IMR-90 (cell line): ENCODE measurements around the gene CEACAM8. TPM values are rescaled to one million over a fixed set of nuclear protein-coding genes. Genes with fewer than 3 reads are reported as not detected.

Experiments used
- ATAC-seq: fragments of 200-7000 bp; cut with Tn5 transposase; 2 replicates; pipeline ENCODE4 v1.9.1; 2020; ENCODE audit warnings: low read depth, mild to moderate bottlenecking, moderate library complexity
- BruUV-seq: library from RNA; stranded (reverse); fragments of 400-500 nt; replicated peaks from 2 replicates; lab custom pipeline; 2021; lab: Mats Ljungman, UMichigan
- CTCF ChIA-PET: fragments of 300-600 bp; formaldehyde crosslinking; extraction: SDS; loops from one replicate; lab custom pipeline; 2021; ENCODE audit warnings: antibody characterized with exemption; lab: Yijun Ruan, JAX
- POLR2A ChIA-PET: fragments of 300-600 bp; sonication (Branson Sonifier 250); formaldehyde crosslinking; loops from one replicate; lab custom pipeline; 2022; ENCODE audit warnings: antibody characterized with exemption; ENCODE audit not compliant: unreplicated experiment; lab: Charles Lee
- DNase-seq: peaks from one replicate; pipeline ENCODE4 v3.0.0; 2013
- H2AFZ ChIP-seq: replicated peaks from 2 replicates; pipeline ENCODE3; 2013; ENCODE audit warnings: low read length, mild to moderate bottlenecking; ENCODE audit not compliant: poor library complexity
- H2AK5ac ChIP-seq: 2 replicates; pipeline ENCODE4 v1.6.1; 2013; ENCODE audit warnings: low read depth, low read length, inconsistent platforms
- H2AK9ac ChIP-seq: replicated peaks from 2 replicates; pipeline ENCODE3; 2013; ENCODE audit warnings: mild to moderate bottlenecking, low read depth, low read length, moderate library complexity; ENCODE audit not compliant: poor library complexity
- H2BK120ac ChIP-seq: 2 replicates; pipeline ENCODE4 v1.6.1; 2013; ENCODE audit warnings: low read depth, low read length, inconsistent platforms
- H2BK15ac ChIP-seq: 3 replicates; pipeline ENCODE4 v1.6.1; 2013; ENCODE audit warnings: low read depth, low read length, inconsistent platforms
- H2BK20ac ChIP-seq: 2 replicates; pipeline ENCODE4 v1.6.1; 2013; ENCODE audit warnings: low read depth, mild to moderate bottlenecking, inconsistent platforms, low read length, moderate library complexity
- H2BK5ac ChIP-seq: 2 replicates; pipeline ENCODE4 v1.6.1; 2013; ENCODE audit warnings: mild to moderate bottlenecking, low read depth, low read length, inconsistent platforms; ENCODE audit not compliant: poor library complexity, severe bottlenecking
- H3K14ac ChIP-seq: replicated peaks from 2 replicates; pipeline ENCODE4 v1.6.1; 2013; ENCODE audit warnings: low read depth, low read length, inconsistent platforms
- H3K18ac ChIP-seq: 2 replicates; pipeline ENCODE4 v1.6.1; 2013; ENCODE audit warnings: low read depth, low read length, control low read depth
- H3K23ac ChIP-seq: 2 replicates; pipeline ENCODE4 v1.6.1; 2013; ENCODE audit warnings: low read depth, low read length, inconsistent platforms
- H3K27ac ChIP-seq: 2 replicates; pipeline ENCODE4 v1.5.1; 2013; ENCODE audit warnings: mild to moderate bottlenecking, control low read depth, low read length; ENCODE audit not compliant: insufficient read depth
- H3K27me3 ChIP-seq: 2 replicates; pipeline ENCODE4 v1.6.1; 2013; ENCODE audit warnings: low read length; ENCODE audit not compliant: control insufficient read depth, insufficient read depth
- H3K36me3 ChIP-seq: 2 replicates; pipeline ENCODE4 v1.6.1; 2013; ENCODE audit warnings: low read length, mixed read lengths; ENCODE audit not compliant: control insufficient read depth, insufficient read depth
- H3K4ac ChIP-seq: 2 replicates; pipeline ENCODE4 v1.6.1; 2013; ENCODE audit warnings: low read depth, low read length, inconsistent platforms
- H3K4me1 ChIP-seq: 2 replicates; pipeline ENCODE4 v1.6.1; 2013; ENCODE audit warnings: low read length, mixed read lengths; ENCODE audit not compliant: control insufficient read depth, insufficient read depth
- H3K4me2 ChIP-seq: 2 replicates; pipeline ENCODE4 v1.6.1; 2013; ENCODE audit warnings: low read depth, mild to moderate bottlenecking, control low read depth, low read length, moderate library complexity
- H3K4me3 ChIP-seq: 2 replicates; pipeline ENCODE4 v1.5.1; 2013; ENCODE audit warnings: low read depth, mild to moderate bottlenecking, control low read depth, low read length, moderate library complexity; ENCODE audit not compliant: insufficient read depth
- H3K56ac ChIP-seq: 2 replicates; pipeline ENCODE4 v1.6.1; 2013; ENCODE audit warnings: low read length, inconsistent platforms; ENCODE audit not compliant: insufficient read depth; ENCODE audit errors: extremely low read depth
- H3K79me1 ChIP-seq, 2 experiments: 2 replicates each; pipeline ENCODE4 v1.6.1; 2013; ENCODE audit warnings: low read length in 2 of 2, inconsistent platforms in 1 of 2, low read depth in 1 of 2
- H3K9ac ChIP-seq: 2 replicates; pipeline ENCODE4 v1.6.1; 2013; ENCODE audit warnings: low read depth, low read length, control low read depth
- H3K9me1 ChIP-seq: 2 replicates; pipeline ENCODE4 v1.6.1; 2013; ENCODE audit warnings: low read length, inconsistent platforms; ENCODE audit not compliant: insufficient read depth
- H3K9me3 ChIP-seq: 2 replicates; pipeline ENCODE4 v1.6.1; 2013; ENCODE audit warnings: low read length; ENCODE audit not compliant: control insufficient read depth, insufficient read depth
- H4K20me1 ChIP-seq: 2 replicates; pipeline ENCODE4 v1.6.1; 2013; ENCODE audit warnings: low read length, inconsistent platforms; ENCODE audit not compliant: insufficient read depth
- H4K5ac ChIP-seq: 2 replicates; pipeline ENCODE4 v1.6.1; 2013; ENCODE audit warnings: mild to moderate bottlenecking, low read depth, low read length, control low read depth
- H4K8ac ChIP-seq, 2 experiments: 2 replicates each; pipeline ENCODE4 v1.6.1; 2013; ENCODE audit warnings: low read depth in 2 of 2, low read length in 2 of 2, control low read depth in 1 of 2, inconsistent platforms in 1 of 2
- H4K91ac ChIP-seq: 2 replicates; pipeline ENCODE4 v1.6.1; 2013; ENCODE audit warnings: low read depth, low read length, inconsistent platforms; ENCODE audit not compliant: insufficient read depth
- BHLHE40 ChIP-seq: fragments of 150-350 bp; IDR thresholded peaks from 2 replicates; pipeline ENCODE4 v1.6.1; 2016; ENCODE audit warnings: mild to moderate bottlenecking, low read depth, low read length
- CEBPB ChIP-seq: IDR thresholded peaks from 2 replicates; pipeline ENCODE4 v1.6.1; 2012; ENCODE audit warnings: low read depth, low read length, improper control_type of control experiment
- CHD1 ChIP-seq: IDR thresholded peaks from 2 replicates; pipeline ENCODE4 v1.6.1; 2012; ENCODE audit warnings: low read depth, low read length, improper control_type of control experiment
- CTCF ChIP-seq: conservative IDR thresholded peaks from 2 replicates; pipeline ENCODE4 v1.5.1; 2012; ENCODE audit warnings: mild to moderate bottlenecking, low read depth, low read length, improper control_type of control experiment
- MAFK ChIP-seq: IDR thresholded peaks from 2 replicates; pipeline ENCODE4 v1.6.1; 2012; ENCODE audit warnings: low read depth, low read length, improper control_type of control experiment
- MAZ ChIP-seq: IDR thresholded peaks from 2 replicates; pipeline ENCODE4 v1.6.1; 2012; ENCODE audit warnings: low read depth, mild to moderate bottlenecking, low read length, improper control_type of control experiment, moderate library complexity, borderline replicate concordance
- MXI1 ChIP-seq: IDR thresholded peaks from 2 replicates; pipeline ENCODE4 v1.6.1; 2012; ENCODE audit warnings: low read depth, mild to moderate bottlenecking, low read length, moderate library complexity, borderline replicate concordance
- NFE2L2 ChIP-seq: fragments of 150-350 bp; IDR thresholded peaks from 2 replicates; pipeline ENCODE4 v1.6.1; 2016; ENCODE audit warnings: low read depth, mild to moderate bottlenecking, low read length
- POLR2A ChIP-seq: IDR thresholded peaks from 2 replicates; pipeline ENCODE4 v1.6.1; 2012; ENCODE audit warnings: mild to moderate bottlenecking, low read depth, low read length
- RAD21 ChIP-seq: IDR thresholded peaks from 2 replicates; pipeline ENCODE4 v1.6.1; 2012; ENCODE audit warnings: low read length, improper control_type of control experiment
- RCOR1 ChIP-seq: IDR thresholded peaks from 2 replicates; pipeline ENCODE4 v1.6.1; 2012; ENCODE audit warnings: mild to moderate bottlenecking, low read length, improper control_type of control experiment; ENCODE audit not compliant: insufficient replicate concordance
- RFX5 ChIP-seq: IDR thresholded peaks from 2 replicates; pipeline ENCODE4 v1.8.0; 2012; ENCODE audit warnings: low read depth, mild to moderate bottlenecking, low read length, moderate library complexity
- SMC3 ChIP-seq: fragments of 150-350 bp; IDR thresholded peaks from 2 replicates; pipeline ENCODE4 v1.6.1; 2016; ENCODE audit warnings: low read depth, mild to moderate bottlenecking, antibody characterized with exemption, low read length, moderate library complexity
- WGBS, 2 experiments: methylation state at CpG; one replicate each; pipeline versions ENCODE4 v1.1.5 to v1.1.7; 2013; ENCODE audit warnings: missing lambda C conversion rate in 2 of 2; ENCODE audit not compliant: insufficient read length in 1 of 2; ENCODE audit errors: extremely low coverage in 2 of 2; 5-methylcytosine and 5-hydroxymethylcytosine counted together
- dilution Hi-C: fragments of 300-500 bp; cut with HindIII; formaldehyde crosslinking; loops from one replicate; pipeline ENCODE4 v1.14.3; 2018; ENCODE audit warnings: low sequenced_read_pairs; ENCODE audit not compliant: unreplicated experiment
- in situ Hi-C: fragments of 300-500 bp; cut with MboI; formaldehyde crosslinking; loops from 3 replicates; pipeline ENCODE4 v1.14.3; 2019; ENCODE audit warnings: low sequenced_read_pairs, inconsistent platforms, mixed read lengths
- intact Hi-C: fragments of 100-400 bp; cut with micrococcal nuclease; formaldehyde crosslinking; loops from 2 replicates; pipeline ENCODE4 v1.10.0; 2022
- polyA plus RNA-seq, 3 experiments: library from polyadenylated mRNA; depleted of rRNA; stranded (reverse); fragments of >200 nt; gene quantifications; 2 replicates each; pipeline ENCODE4 v1.2.3, GENCODE V29; 2012; ENCODE audit warnings: low replicate concordance in 1 of 3
- total RNA-seq: library from RNA; depleted of rRNA; stranded (reverse); fragments of >200 nt; gene quantifications from 2 replicates; pipeline ENCODE4 v1.2.3, GENCODE V29; 2012
- TF ChIP-seq, protein P1 (sequence below): fragments of 150-350 bp; IDR thresholded peaks from 2 replicates; pipeline ENCODE4 v1.6.1; 2017; ENCODE audit warnings: mild to moderate bottlenecking, antibody characterized with exemption, low read length, low read depth
- TF ChIP-seq, protein P2 (sequence below): fragments of 150-350 bp; IDR thresholded peaks from 2 replicates; pipeline ENCODE4 v1.6.1; 2016; ENCODE audit warnings: low read depth, mild to moderate bottlenecking, low read length, moderate library complexity, borderline replicate concordance

The CEACAM8 gene
- total and polyA plus RNA-seq, 2 of the 4 experiments (the other 2 are of a cell fraction): not detected

DNA sequence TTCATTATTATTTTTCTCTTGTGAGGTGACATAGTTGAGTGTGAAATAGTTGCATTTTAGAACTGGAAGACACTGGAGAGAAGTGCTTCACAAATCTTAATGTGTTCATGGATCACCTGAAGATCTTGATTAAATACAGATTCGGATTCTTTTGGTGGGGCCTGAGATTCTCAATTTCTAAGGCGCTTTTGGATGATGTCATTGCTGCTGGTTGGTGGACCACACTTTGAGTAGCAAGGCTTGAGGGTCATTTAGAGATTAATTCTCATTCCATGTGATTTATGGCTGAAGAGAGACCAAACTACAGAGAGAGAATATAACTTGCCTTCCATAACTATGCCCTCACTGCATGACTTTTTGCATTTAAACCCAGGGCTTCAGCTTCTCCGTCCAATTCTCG lies 27.2 kb downstream of the CEACAM8 start:
- Histone ChIP-seq H4K8ac (no peak overlapping the region), H3K79me1 (no peaks in the 10 kb centered on the region), H2BK5ac (no peak overlapping the region), H3K23ac (no peak overlapping the region), H3K9me3 (no peaks in the 10 kb centered on the region), H3K9ac (no peak overlapping the region), H3K4me1 (no peaks in the 10 kb centered on the region), H2AK9ac (no peak overlapping the region), H3K4me3 (no peak overlapping the region), H3K4me2 (no peak overlapping the region), H2BK120ac (no peak overlapping the region), H3K4ac (no peak overlapping the region), H4K5ac (no peak overlapping the region), H3K36me3 (no peaks in the 10 kb centered on the region), H3K9me1 (no peaks in the 10 kb centered on the region), H4K91ac (no peak overlapping the region), H3K27ac (no peak overlapping the region), H3K14ac (no peak overlapping the region), H3K18ac (no peak overlapping the region), H2BK15ac (no peak overlapping the region), H3K56ac (no peak overlapping the region), H2BK20ac (no peak overlapping the region), H2AFZ (no peak overlapping the region), H3K27me3 (peaks cover 24% of the 10 kb centered on the region), H2AK5ac (no peak overlapping the region), H4K20me1 (no peaks in the 10 kb centered on the region; the same call in 1 of the 2 replicates)
- TF ChIP-seq RFX5 (no peak), CHD1 (no peak), MAZ (no peak), BHLHE40 (no peak), MAFK (no peak), POLR2A (no peak), CEBPB (no peak), RCOR1 (no peak), RAD21 (no peak), NFE2L2 (no peak), SMC3 (no peak), MXI1 (no peak), CTCF (no peak)
- TF ChIP-seq, protein P1, sequence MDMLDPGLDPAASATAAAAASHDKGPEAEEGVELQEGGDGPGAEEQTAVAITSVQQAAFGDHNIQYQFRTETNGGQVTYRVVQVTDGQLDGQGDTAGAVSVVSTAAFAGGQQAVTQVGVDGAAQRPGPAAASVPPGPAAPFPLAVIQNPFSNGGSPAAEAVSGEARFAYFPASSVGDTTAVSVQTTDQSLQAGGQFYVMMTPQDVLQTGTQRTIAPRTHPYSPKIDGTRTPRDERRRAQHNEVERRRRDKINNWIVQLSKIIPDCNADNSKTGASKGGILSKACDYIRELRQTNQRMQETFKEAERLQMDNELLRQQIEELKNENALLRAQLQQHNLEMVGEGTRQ: no peak
- TF ChIP-seq, protein P2, sequence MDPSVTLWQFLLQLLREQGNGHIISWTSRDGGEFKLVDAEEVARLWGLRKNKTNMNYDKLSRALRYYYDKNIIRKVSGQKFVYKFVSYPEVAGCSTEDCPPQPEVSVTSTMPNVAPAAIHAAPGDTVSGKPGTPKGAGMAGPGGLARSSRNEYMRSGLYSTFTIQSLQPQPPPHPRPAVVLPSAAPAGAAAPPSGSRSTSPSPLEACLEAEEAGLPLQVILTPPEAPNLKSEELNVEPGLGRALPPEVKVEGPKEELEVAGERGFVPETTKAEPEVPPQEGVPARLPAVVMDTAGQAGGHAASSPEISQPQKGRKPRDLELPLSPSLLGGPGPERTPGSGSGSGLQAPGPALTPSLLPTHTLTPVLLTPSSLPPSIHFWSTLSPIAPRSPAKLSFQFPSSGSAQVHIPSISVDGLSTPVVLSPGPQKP: no peak
- ATAC-seq (no peak), DNase-seq (no peak)
- ChIA-PET CTCF (no interaction called here), POLR2A (no interaction called here)
- BruUV-seq: no TSS peak
- WGBS, 2 experiments: 76% methylated on average over 2 of the region's 4 CpGs; no CpG with 5 or more reads in 1 of the 2 experiments
- intact Hi-C loops (no loop called here), dilution Hi-C loops (no loop called here), in situ Hi-C loops (no loop called here)
